ENCODE data around the gene FBXW8.
A peak's percentile ranks its signal among the peaks of the same experiment; 100 is the strongest.

The FBXW8 gene

DNA sequence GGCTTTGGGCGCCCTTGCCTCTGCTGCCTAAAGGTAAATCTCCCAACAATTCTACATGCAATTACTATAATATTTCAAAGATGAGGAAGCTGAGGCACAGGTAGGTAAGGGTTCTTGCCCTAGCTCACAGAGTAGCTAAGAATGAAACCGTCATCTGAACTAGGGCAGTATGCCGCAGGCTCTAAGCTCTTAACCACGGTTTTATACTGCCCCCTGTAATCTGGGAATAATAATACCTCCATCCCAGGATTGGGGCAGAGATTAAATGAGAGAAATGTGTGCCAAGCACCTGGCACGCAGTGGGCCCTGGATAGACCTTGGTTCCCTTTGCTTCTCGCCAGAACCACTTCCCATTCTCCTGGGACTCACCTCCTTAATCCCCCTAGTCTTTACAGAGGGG lies 28.0 kb upstream of the FBXW8 start (continued):
- TF ChIP-seq, protein P1, sequence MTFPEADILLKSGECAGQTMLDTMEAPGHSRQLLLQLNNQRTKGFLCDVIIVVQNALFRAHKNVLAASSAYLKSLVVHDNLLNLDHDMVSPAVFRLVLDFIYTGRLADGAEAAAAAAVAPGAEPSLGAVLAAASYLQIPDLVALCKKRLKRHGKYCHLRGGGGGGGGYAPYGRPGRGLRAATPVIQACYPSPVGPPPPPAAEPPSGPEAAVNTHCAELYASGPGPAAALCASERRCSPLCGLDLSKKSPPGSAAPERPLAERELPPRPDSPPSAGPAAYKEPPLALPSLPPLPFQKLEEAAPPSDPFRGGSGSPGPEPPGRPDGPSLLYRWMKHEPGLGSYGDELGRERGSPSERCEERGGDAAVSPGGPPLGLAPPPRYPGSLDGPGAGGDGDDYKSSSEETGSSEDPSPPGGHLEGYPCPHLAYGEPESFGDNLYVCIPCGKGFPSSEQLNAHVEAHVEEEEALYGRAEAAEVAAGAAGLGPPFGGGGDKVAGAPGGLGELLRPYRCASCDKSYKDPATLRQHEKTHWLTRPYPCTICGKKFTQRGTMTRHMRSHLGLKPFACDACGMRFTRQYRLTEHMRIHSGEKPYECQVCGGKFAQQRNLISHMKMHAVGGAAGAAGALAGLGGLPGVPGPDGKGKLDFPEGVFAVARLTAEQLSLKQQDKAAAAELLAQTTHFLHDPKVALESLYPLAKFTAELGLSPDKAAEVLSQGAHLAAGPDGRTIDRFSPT (tag by site-specific recombination; IDR thresholded peaks at IDR 0.05) = peak; percentile 24; the same call in 1 of the 2 replicates
- TF ChIP-seq ZBTB48 (tag by site-specific recombination; IDR thresholded peaks at IDR 0.05) (peak; percentile 29; the same call in 1 of the 2 replicates), IKZF3 (tag by site-specific recombination; IDR thresholded peaks at IDR 0.05) (peak; percentile 74), ZNF366 (tag by site-specific recombination; conservative IDR thresholded peaks at IDR 0.05) (0 out of 2 replicates have a peak, but pooled peaks have one; percentile 21), ZEB2 (tag by site-specific recombination; IDR thresholded peaks at IDR 0.05) (peak; percentile 12; the same call in 1 of the 2 replicates), SP2 (tag by site-specific recombination; IDR thresholded peaks at IDR 0.05) (no peak), ZNF76 (tag by site-specific recombination; IDR thresholded peaks at IDR 0.05; ENCODE audit: borderline replicate concordance, low read depth) (no peak), ZNF658 (tag by site-specific recombination; IDR thresholded peaks at IDR 0.05) (no peak), ZNF629 (tag by site-specific recombination; IDR thresholded peaks at IDR 0.05) (no peak), ZNF48 (tag by site-specific recombination; IDR thresholded peaks at IDR 0.05) (no peak), OSR2 (tag by site-specific recombination; IDR thresholded peaks at IDR 0.05) (no peak)
- TF ChIP-seq, protein P2, sequence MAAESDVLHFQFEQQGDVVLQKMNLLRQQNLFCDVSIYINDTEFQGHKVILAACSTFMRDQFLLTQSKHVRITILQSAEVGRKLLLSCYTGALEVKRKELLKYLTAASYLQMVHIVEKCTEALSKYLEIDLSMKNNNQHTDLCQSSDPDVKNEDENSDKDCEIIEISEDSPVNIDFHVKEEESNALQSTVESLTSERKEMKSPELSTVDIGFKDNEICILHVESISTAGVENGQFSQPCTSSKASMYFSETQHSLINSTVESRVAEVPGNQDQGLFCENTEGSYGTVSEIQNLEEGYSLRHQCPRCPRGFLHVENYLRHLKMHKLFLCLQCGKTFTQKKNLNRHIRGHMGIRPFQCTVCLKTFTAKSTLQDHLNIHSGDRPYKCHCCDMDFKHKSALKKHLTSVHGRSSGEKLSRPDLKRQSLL (tag by site-specific recombination; IDR thresholded peaks at IDR 0.05) = no peak
- TF ChIP-seq, protein P3, sequence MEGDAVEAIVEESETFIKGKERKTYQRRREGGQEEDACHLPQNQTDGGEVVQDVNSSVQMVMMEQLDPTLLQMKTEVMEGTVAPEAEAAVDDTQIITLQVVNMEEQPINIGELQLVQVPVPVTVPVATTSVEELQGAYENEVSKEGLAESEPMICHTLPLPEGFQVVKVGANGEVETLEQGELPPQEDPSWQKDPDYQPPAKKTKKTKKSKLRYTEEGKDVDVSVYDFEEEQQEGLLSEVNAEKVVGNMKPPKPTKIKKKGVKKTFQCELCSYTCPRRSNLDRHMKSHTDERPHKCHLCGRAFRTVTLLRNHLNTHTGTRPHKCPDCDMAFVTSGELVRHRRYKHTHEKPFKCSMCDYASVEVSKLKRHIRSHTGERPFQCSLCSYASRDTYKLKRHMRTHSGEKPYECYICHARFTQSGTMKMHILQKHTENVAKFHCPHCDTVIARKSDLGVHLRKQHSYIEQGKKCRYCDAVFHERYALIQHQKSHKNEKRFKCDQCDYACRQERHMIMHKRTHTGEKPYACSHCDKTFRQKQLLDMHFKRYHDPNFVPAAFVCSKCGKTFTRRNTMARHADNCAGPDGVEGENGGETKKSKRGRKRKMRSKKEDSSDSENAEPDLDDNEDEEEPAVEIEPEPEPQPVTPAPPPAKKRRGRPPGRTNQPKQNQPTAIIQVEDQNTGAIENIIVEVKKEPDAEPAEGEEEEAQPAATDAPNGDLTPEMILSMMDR (tag by site-specific recombination; IDR thresholded peaks at IDR 0.05) = peak; percentile 45; the same call in 1 of the 2 replicates
- TF ChIP-seq, protein P4, sequence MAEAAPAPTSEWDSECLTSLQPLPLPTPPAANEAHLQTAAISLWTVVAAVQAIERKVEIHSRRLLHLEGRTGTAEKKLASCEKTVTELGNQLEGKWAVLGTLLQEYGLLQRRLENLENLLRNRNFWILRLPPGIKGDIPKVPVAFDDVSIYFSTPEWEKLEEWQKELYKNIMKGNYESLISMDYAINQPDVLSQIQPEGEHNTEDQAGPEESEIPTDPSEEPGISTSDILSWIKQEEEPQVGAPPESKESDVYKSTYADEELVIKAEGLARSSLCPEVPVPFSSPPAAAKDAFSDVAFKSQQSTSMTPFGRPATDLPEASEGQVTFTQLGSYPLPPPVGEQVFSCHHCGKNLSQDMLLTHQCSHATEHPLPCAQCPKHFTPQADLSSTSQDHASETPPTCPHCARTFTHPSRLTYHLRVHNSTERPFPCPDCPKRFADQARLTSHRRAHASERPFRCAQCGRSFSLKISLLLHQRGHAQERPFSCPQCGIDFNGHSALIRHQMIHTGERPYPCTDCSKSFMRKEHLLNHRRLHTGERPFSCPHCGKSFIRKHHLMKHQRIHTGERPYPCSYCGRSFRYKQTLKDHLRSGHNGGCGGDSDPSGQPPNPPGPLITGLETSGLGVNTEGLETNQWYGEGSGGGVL (tag by site-specific recombination; IDR thresholded peaks at IDR 0.05) = no peak

DNA sequence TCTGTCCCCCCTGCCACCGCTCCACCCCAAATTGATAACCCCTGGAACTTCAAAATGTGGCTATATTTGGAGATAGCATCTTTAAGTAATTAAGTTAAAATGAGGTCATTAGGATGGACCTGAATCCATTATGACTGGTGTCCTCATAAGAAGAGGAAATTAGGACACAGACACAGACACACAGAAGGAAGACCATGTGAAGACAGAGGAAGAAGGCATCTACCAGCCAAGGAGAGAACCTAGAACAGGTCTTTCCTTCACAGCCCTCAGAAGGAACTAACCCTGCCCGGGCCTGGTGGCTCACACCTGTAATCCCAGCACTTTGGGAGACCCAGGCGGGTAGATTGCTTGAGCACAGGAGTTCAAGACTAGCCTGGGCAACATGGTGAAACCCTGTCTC lies 25.9 kb upstream of the FBXW8 start:
- H3K36me3 ChIP-seq (ENCODE audit: control insufficient read depth in 2 of 2, insufficient read depth in 1 of 2, low read length in 2 of 2) = no peaks in the 10 kb centered on the region
- H3K27ac ChIP-seq (ENCODE audit: extremely low read depth, low read depth, low read length) = no peak overlapping the region
- no peak overlapping the region for H3K4me3 ChIP-seq (ENCODE audit: low read depth, low read length)
- no peaks in the 10 kb centered on the region for H3K9me3 ChIP-seq (ENCODE audit: control insufficient read depth, insufficient read depth, low read depth, low read length)
- TF ChIP-seq, protein P5, sequence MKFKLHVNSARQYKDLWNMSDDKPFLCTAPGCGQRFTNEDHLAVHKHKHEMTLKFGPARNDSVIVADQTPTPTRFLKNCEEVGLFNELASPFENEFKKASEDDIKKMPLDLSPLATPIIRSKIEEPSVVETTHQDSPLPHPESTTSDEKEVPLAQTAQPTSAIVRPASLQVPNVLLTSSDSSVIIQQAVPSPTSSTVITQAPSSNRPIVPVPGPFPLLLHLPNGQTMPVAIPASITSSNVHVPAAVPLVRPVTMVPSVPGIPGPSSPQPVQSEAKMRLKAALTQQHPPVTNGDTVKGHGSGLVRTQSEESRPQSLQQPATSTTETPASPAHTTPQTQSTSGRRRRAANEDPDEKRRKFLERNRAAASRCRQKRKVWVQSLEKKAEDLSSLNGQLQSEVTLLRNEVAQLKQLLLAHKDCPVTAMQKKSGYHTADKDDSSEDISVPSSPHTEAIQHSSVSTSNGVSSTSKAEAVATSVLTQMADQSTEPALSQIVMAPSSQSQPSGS (tag by site-specific recombination; IDR thresholded peaks at IDR 0.05; ENCODE audit: low read depth) = peak; percentile 14; the same call in 1 of the 2 replicates
- no peak for TF ChIP-seq ZNF776 (tag by site-specific recombination; IDR thresholded peaks at IDR 0.05; ENCODE audit: borderline replicate concordance)
- peaks cover 5% of the 10 kb centered on the region for H3K4me1 ChIP-seq (ENCODE audit: control insufficient read depth, insufficient read depth, low read length)
- ChIA-PET POLR2A (no interaction called here), CTCF (interaction anchor here (0.6 to 0.7 kb wide), 3 partner anchors 66 to 231 kb away, joined by 3 to 9 read pairs (median 6); no protein-coding TSS in a partner anchor)
